ENCODE data around the gene IL17B.

DNA sequence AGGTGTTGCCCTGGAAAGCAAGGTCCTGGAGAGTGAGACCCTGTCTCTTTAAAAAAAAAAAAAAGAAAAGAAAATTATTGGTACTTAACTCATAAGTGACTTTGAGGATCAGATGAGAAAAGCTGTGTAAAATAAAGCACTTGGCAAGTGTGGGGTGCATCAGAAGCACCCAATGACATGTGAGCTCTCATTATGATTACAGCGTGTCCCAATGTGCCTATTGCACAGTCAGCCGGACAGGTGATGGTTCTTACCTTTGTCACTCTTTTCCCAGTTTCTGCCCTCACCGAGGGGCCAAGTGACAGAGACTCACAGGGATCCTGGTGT lies 40.4 kb upstream of the IL17B start:
- TF ChIP-seq, protein P1, sequence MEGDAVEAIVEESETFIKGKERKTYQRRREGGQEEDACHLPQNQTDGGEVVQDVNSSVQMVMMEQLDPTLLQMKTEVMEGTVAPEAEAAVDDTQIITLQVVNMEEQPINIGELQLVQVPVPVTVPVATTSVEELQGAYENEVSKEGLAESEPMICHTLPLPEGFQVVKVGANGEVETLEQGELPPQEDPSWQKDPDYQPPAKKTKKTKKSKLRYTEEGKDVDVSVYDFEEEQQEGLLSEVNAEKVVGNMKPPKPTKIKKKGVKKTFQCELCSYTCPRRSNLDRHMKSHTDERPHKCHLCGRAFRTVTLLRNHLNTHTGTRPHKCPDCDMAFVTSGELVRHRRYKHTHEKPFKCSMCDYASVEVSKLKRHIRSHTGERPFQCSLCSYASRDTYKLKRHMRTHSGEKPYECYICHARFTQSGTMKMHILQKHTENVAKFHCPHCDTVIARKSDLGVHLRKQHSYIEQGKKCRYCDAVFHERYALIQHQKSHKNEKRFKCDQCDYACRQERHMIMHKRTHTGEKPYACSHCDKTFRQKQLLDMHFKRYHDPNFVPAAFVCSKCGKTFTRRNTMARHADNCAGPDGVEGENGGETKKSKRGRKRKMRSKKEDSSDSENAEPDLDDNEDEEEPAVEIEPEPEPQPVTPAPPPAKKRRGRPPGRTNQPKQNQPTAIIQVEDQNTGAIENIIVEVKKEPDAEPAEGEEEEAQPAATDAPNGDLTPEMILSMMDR (optimal IDR thresholded peaks at IDR 0.05 in 1 of 3, IDR thresholded peaks at IDR 0.05 in 1 of 3, conservative IDR thresholded peaks at IDR 0.05 in 1 of 3; ENCODE audit: extremely low read depth in 1 of 3, insufficient read depth in 2 of 3, low read length in 3 of 3): no peak
- TF ChIP-seq EZH2 (IDR thresholded peaks at IDR 0.05; ENCODE audit: low read length): no peak

Data from keratinocyte (primary cell).